A673 (cell line): ENCODE data around the gene NCOA3. TPM values are rescaled to one million over a fixed set of nuclear protein-coding genes. Genes with fewer than 3 reads are reported as not detected.

Source experiments
- BruUV-seq: library from RNA; stranded (reverse); fragments of 400-500 nt; replicated peaks from 2 replicates; lab custom pipeline; 2021; lab: Mats Ljungman, UMichigan
- CTCF ChIA-PET: fragments of 300-600 bp; sonication (Branson Sonifier 250); formaldehyde crosslinking; loops from one replicate; lab custom pipeline; 2022; ENCODE audit warnings: antibody characterized with exemption; lab: Charles Lee
- POLR2A ChIA-PET: fragments of 300-600 bp; sonication (Branson Sonifier 250); formaldehyde crosslinking; loops from one replicate; lab custom pipeline; 2022; ENCODE audit warnings: antibody characterized with exemption; ENCODE audit not compliant: low non-redundant PET; lab: Charles Lee
- DNase-seq: peaks from one replicate; pipeline ENCODE4 v3.0.0-alpha.2; 2015; ENCODE audit warnings: low spot score
- H3K27ac ChIP-seq: fragments of 200-600 bp; sonication (generic); 2 replicates; pipeline ENCODE4 v1.5.1; 2016; ENCODE audit warnings: mixed run types, low read depth, mild to moderate bottlenecking, mixed read lengths, antibody characterized with exemption, low read length; ENCODE audit not compliant: poor library complexity, severe bottlenecking
- H3K27me3 ChIP-seq: fragments of 200-600 bp; sonication (generic); replicated peaks from 2 replicates; pipeline ENCODE4 v1.6.1; 2017; ENCODE audit warnings: mixed run types, low read depth, mild to moderate bottlenecking, mixed read lengths, antibody characterized with exemption, low read length; ENCODE audit not compliant: insufficient read depth, poor library complexity
- H3K36me3 ChIP-seq: fragments of 200-600 bp; sonication (generic); 2 replicates; pipeline ENCODE4 v1.6.1; 2016; ENCODE audit warnings: mixed run types, mild to moderate bottlenecking, mixed read lengths, antibody characterized with exemption, low read length; ENCODE audit not compliant: insufficient read depth, poor library complexity, severe bottlenecking
- H3K4me1 ChIP-seq: fragments of 200-600 bp; sonication (generic); 2 replicates; pipeline ENCODE4 v1.6.1; 2017; ENCODE audit warnings: mixed run types, mild to moderate bottlenecking, mixed read lengths, antibody characterized with exemption, low read length; ENCODE audit not compliant: insufficient read depth, poor library complexity, severe bottlenecking
- H3K4me3 ChIP-seq: fragments of 200-600 bp; sonication (generic); 2 replicates; pipeline ENCODE4 v1.5.1; 2016; ENCODE audit warnings: low read depth, mixed run types, mild to moderate bottlenecking, mixed read lengths, low read length; ENCODE audit not compliant: poor library complexity, severe bottlenecking
- H3K9me3 ChIP-seq: fragments of 200-600 bp; sonication (generic); 2 replicates; pipeline ENCODE4 v1.6.1; 2016; ENCODE audit warnings: mixed run types, low read depth, mild to moderate bottlenecking, mixed read lengths, antibody characterized with exemption, low read length; ENCODE audit not compliant: poor library complexity, severe bottlenecking
- EZH2 ChIP-seq: fragments of 200-600 bp; sonication (generic); IDR thresholded peaks from 2 replicates; pipeline ENCODE4 v1.6.1; 2017; ENCODE audit warnings: borderline replicate concordance, low read depth, mild to moderate bottlenecking, mixed read lengths, antibody characterized with exemption, low read length; ENCODE audit not compliant: poor library complexity, severe bottlenecking
- intact Hi-C: fragments of 100-400 bp; cut with micrococcal nuclease; formaldehyde crosslinking; loops from one replicate; pipeline ENCODE4 v1.10.0; 2022; ENCODE audit not compliant: unreplicated experiment
- total RNA-seq: library from RNA; stranded (reverse); gene quantifications from 2 replicates; pipeline ENCODE4 v1.2.3, GENCODE V29; 2021
- TF ChIP-seq, protein P1 (sequence below): fragments of 300-800, 200-600 bp; sonication (generic); conservative IDR thresholded peaks from 2 replicates; pipeline ENCODE4 v1.5.1; 2017; ENCODE audit warnings: low read depth, mild to moderate bottlenecking, antibody characterized with exemption, low read length, moderate library complexity, mixed read lengths

Gene NCOA3
- total RNA-seq, 1 experiment from 2014 or later = 26.8 TPM

DNA sequence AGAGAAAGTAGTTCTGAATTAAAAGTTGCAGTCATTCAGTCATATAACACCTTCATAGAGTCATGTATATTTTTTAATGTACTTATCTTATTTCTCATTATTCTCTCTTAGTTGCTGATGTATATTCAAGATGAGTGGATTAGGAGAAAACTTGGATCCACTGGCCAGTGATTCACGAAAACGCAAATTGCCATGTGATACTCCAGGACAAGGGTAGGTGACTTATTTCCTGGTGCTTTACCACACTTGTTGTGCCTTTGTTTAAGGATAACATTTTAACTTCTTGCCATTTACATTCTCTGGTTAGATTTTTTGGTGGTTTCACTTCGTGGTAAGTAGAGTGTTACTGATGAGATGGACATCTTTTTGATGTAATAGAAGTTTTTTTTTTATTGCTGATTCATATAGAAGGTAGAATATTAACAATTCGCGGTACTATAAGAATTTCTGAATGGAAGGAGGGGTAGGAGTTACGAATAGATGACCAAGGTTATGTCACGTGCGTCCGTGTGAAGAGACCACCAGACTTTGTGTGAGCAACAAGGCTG is 120.5 kb downstream of the NCOA3 start:
- Histone ChIP-seq H3K36me3 (peaks cover 4% of the 10 kb centered on the region), H3K27me3 (no peaks in the 10 kb centered on the region), H3K4me3 (no peak overlapping the region), H3K9me3 (no peaks in the 10 kb centered on the region), H3K27ac (no peak overlapping the region), H3K4me1 (peaks cover 3% of the 10 kb centered on the region)
- TF ChIP-seq EZH2 = no peak
- TF ChIP-seq, protein P1, sequence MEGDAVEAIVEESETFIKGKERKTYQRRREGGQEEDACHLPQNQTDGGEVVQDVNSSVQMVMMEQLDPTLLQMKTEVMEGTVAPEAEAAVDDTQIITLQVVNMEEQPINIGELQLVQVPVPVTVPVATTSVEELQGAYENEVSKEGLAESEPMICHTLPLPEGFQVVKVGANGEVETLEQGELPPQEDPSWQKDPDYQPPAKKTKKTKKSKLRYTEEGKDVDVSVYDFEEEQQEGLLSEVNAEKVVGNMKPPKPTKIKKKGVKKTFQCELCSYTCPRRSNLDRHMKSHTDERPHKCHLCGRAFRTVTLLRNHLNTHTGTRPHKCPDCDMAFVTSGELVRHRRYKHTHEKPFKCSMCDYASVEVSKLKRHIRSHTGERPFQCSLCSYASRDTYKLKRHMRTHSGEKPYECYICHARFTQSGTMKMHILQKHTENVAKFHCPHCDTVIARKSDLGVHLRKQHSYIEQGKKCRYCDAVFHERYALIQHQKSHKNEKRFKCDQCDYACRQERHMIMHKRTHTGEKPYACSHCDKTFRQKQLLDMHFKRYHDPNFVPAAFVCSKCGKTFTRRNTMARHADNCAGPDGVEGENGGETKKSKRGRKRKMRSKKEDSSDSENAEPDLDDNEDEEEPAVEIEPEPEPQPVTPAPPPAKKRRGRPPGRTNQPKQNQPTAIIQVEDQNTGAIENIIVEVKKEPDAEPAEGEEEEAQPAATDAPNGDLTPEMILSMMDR = no peak
- intact Hi-C loops = no loop called here
- DNase-seq = no peak
- CTCF ChIA-PET = no interaction called here
- no TSS peak for BruUV-seq
- POLR2A ChIA-PET = no interaction called here

DNA sequence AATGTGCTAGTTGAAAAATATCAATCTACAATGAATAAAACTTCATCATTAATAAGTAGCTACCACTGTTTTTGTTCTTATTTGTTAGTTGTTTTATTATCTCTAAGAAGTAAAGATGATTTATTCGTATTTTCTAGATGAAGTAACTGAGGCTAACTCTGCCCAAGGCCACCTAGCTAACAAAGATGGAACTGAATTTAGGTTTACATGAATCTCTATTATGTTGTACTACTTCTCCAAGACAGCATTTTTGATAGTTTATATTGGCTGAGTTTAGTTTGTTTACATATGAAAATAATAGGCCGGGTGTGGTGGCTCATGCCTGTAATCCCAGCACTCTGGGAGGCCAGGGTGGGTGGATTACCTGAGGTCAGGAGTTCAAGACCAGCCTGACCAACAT is 121.5 kb downstream of the NCOA3 start:
- no TSS peak for BruUV-seq
- H3K27ac ChIP-seq = no peak overlapping the region
- ChIA-PET CTCF (interaction anchor here (0.7 kb wide), 1 partner anchor 239 kb away, joined by 3 read pairs; no protein-coding TSS in a partner anchor), POLR2A (no interaction called here)
- no peaks in the 10 kb centered on the region for H3K9me3 ChIP-seq
- no peaks in the 10 kb centered on the region for H3K27me3 ChIP-seq
- H3K36me3 ChIP-seq = peaks cover 4% of the 10 kb centered on the region
- TF ChIP-seq EZH2 = no peak
- TF ChIP-seq, protein P1 = no peak
- intact Hi-C loops = no loop called here
- no peak overlapping the region for H3K4me3 ChIP-seq
- DNase-seq = no peak
- H3K4me1 ChIP-seq = peaks cover 3% of the 10 kb centered on the region

GRCh38 chr20:47627540-47627939 is 125.9 kb downstream of the NCOA3 start:
- no TSS peak for BruUV-seq
- no peaks in the 10 kb centered on the region for H3K4me1 ChIP-seq
- H3K27me3 ChIP-seq = no peaks in the 10 kb centered on the region
- TF ChIP-seq, protein P1 = no peak
- TF ChIP-seq EZH2 = no peak
- H3K27ac ChIP-seq = no peak overlapping the region
- POLR2A ChIA-PET = no interaction called here
- H3K9me3 ChIP-seq = no peaks in the 10 kb centered on the region
- DNase-seq = no peak
- intact Hi-C loops = loop anchor here (5.0 kb wide), 2 partner anchors 235 to 405 kb away; no protein-coding TSS in a partner anchor
- CTCF ChIA-PET = no interaction called here
- H3K4me3 ChIP-seq = no peak overlapping the region
- peaks cover 4% of the 10 kb centered on the region for H3K36me3 ChIP-seq
